Astrocyte (in vitro differentiated cells and primary cell): Measurements from ENCODE around the gene ARID4B. TPM values are rescaled to one million over a fixed set of nuclear protein-coding genes. Genes with fewer than 3 reads are reported as not detected.
A peak's percentile ranks its signal among the peaks of the same experiment; 100 is the strongest.

ENCODE experiments used
- DNase-seq: peaks from one replicate; pipeline ENCODE4 v3.0.0-alpha.2; 2010; ENCODE audit warnings: low read depth
- FAIRE-seq: peaks from 2 replicates; lab custom pipeline; 2011; peaks lifted over from hg19 to GRCh38; lab: Jason Lieb, UNC
- H2AFZ ChIP-seq: 2 replicates; pipeline ENCODE4 v1.6.0; 2012; ENCODE audit warnings: low read depth, low read length, inconsistent platforms
- H3K27ac ChIP-seq: 2 replicates; pipeline ENCODE4 v1.5.1; 2011; ENCODE audit warnings: low read depth, low read length, inconsistent platforms
- H3K27me3 ChIP-seq: 2 replicates; pipeline ENCODE4 v1.6.0; 2011; ENCODE audit warnings: low read length, inconsistent platforms; ENCODE audit not compliant: insufficient read depth
- H3K36me3 ChIP-seq: 2 replicates; pipeline ENCODE4 v1.5.1; 2011; ENCODE audit warnings: low read length, inconsistent platforms; ENCODE audit not compliant: insufficient read depth
- H3K4me1 ChIP-seq: 2 replicates; pipeline ENCODE4 v1.5.1; 2011; ENCODE audit warnings: low read length, inconsistent platforms; ENCODE audit not compliant: insufficient read depth
- H3K4me2 ChIP-seq: 2 replicates; pipeline ENCODE4 v1.6.0; 2012; ENCODE audit warnings: low read length, inconsistent platforms
- H3K4me3 ChIP-seq: 2 replicates; pipeline ENCODE4 v1.5.1; 2011; ENCODE audit warnings: low read depth, mild to moderate bottlenecking, low read length, inconsistent platforms; ENCODE audit not compliant: insufficient read depth
- H3K79me2 ChIP-seq: 2 replicates; pipeline ENCODE4 v1.6.0; 2012; ENCODE audit warnings: mild to moderate bottlenecking, low read length, inconsistent platforms; ENCODE audit not compliant: insufficient read depth
- H3K9ac ChIP-seq: 2 replicates; pipeline ENCODE4 v1.6.0; 2012; ENCODE audit warnings: mild to moderate bottlenecking, low read length, inconsistent platforms
- H3K9me3 ChIP-seq: 2 replicates; pipeline ENCODE4 v1.5.1; 2012; ENCODE audit warnings: low read depth, mild to moderate bottlenecking, low read length, inconsistent platforms; ENCODE audit not compliant: insufficient read depth
- H4K20me1 ChIP-seq: 2 replicates; pipeline ENCODE4 v1.6.0; 2012; ENCODE audit warnings: low read length, inconsistent platforms; ENCODE audit not compliant: insufficient read depth
- H3K27ac Mint-ChIP-seq: one replicate; pipeline ENCODE4 v1.8.0; 2021; ENCODE audit warnings: mild to moderate bottlenecking, mixed read lengths; ENCODE audit not compliant: unreplicated experiment
- H3K27me3 Mint-ChIP-seq: one replicate; pipeline ENCODE4 v1.8.0; 2021; ENCODE audit warnings: low read depth, mixed read lengths; ENCODE audit not compliant: unreplicated experiment
- H3K36me3 Mint-ChIP-seq: one replicate; pipeline ENCODE4 v1.8.0; 2021; ENCODE audit warnings: low read depth, mixed read lengths; ENCODE audit not compliant: unreplicated experiment
- H3K4me1 Mint-ChIP-seq: one replicate; pipeline ENCODE4 v1.8.0; 2021; ENCODE audit warnings: low read depth, mixed read lengths; ENCODE audit not compliant: unreplicated experiment
- H3K4me3 Mint-ChIP-seq: one replicate; pipeline ENCODE4 v1.8.0; 2021; ENCODE audit warnings: mild to moderate bottlenecking, moderate library complexity, mixed read lengths; ENCODE audit not compliant: unreplicated experiment
- H3K9me3 Mint-ChIP-seq: one replicate; pipeline ENCODE4 v1.8.0; 2021; ENCODE audit warnings: mild to moderate bottlenecking, mixed read lengths; ENCODE audit not compliant: unreplicated experiment
- CTCF ChIP-seq: IDR thresholded peaks from 2 replicates; pipeline ENCODE4 v1.5.1; 2011; ENCODE audit warnings: low read depth, mild to moderate bottlenecking, inconsistent platforms, low read length, moderate library complexity; ENCODE audit not compliant: insufficient read depth
- EZH2 ChIP-seq: IDR thresholded peaks from 2 replicates; pipeline ENCODE4 v1.6.1; 2012; ENCODE audit warnings: mild to moderate bottlenecking, low read length, inconsistent platforms; ENCODE audit not compliant: insufficient read depth
- total RNA-seq: library from RNA; stranded (reverse); gene quantifications from 2 replicates; pipeline ENCODE4 v1.2.1, GENCODE V29; 2021

Gene ARID4B
- total RNA-seq, 1 donor from 2014 or later = 38.6 TPM

GRCh38 chr1:235169986-235170385 lies 158.0 kb downstream of the ARID4B start:
- no peak for TF ChIP-seq CTCF
- TF ChIP-seq EZH2 = no peak
- H3K4me1 ChIP-seq = no peaks in the 10 kb centered on the region
- Mint-ChIP-seq H3K36me3 (peaks cover 11% of the 10 kb centered on the region), H3K9me3 (no peaks in the 10 kb centered on the region), H3K27ac (no peak overlapping the region), H3K27me3 (no peaks in the 10 kb centered on the region), H3K4me1 (no peaks in the 10 kb centered on the region), H3K4me3 (no peak overlapping the region)
- H3K9me3 ChIP-seq = no peaks in the 10 kb centered on the region
- DNase-seq (no peak), FAIRE-seq (no peak)
- H4K20me1 ChIP-seq = no peaks in the 10 kb centered on the region
- no peaks in the 10 kb centered on the region for H3K27me3 ChIP-seq
- no peaks in the 10 kb centered on the region for H3K79me2 ChIP-seq
- H2AFZ ChIP-seq = no peak overlapping the region
- no peak overlapping the region for H3K9ac ChIP-seq
- peaks cover 17% of the 10 kb centered on the region for H3K36me3 ChIP-seq
- no peak overlapping the region for H3K4me2 ChIP-seq
- H3K4me3 ChIP-seq = no peak overlapping the region
- no peak overlapping the region for H3K27ac ChIP-seq

- Histone ChIP-seq H3K27ac (no peak overlapping the region), H3K4me3 (no peak overlapping the region), H3K36me3 (peaks cover 13% of the 10 kb centered on the region), H3K27me3 (no peaks in the 10 kb centered on the region), H3K9me3 (no peaks in the 10 kb centered on the region), H3K9ac (no peak overlapping the region), H2AFZ (no peak overlapping the region), H4K20me1 (no peaks in the 10 kb centered on the region), H3K4me1 (no peaks in the 10 kb centered on the region), H3K79me2 (no peaks in the 10 kb centered on the region), H3K4me2 (no peak overlapping the region)
- H3K27me3 Mint-ChIP-seq = no peaks in the 10 kb centered on the region
- no peak overlapping the region for H3K27ac Mint-ChIP-seq
- H3K36me3 Mint-ChIP-seq = peaks cover 9% of the 10 kb centered on the region
- DNase-seq (no peak), FAIRE-seq (no peak)
- TF ChIP-seq EZH2 = no peak
- no peaks in the 10 kb centered on the region for H3K9me3 Mint-ChIP-seq
- no peak overlapping the region for H3K4me3 Mint-ChIP-seq
- H3K4me1 Mint-ChIP-seq = no peaks in the 10 kb centered on the region
Observed at GRCh38 chr1:235168375-235168774, 159.6 kb downstream of the ARID4B start.

GRCh38 chr1:235161685-235162327 lies 166.2 kb downstream of the ARID4B start:
- FAIRE-seq (no peak), DNase-seq (no peak)
- H3K79me2 ChIP-seq = peaks cover 39% of the 10 kb centered on the region
- Mint-ChIP-seq H3K4me1 (peaks cover 3% of the 10 kb centered on the region), H3K27me3 (no peaks in the 10 kb centered on the region), H3K4me3 (peak overlapping the region; percentile 97), H3K36me3 (peaks cover 2% of the 10 kb centered on the region), H3K9me3 (no peaks in the 10 kb centered on the region), H3K27ac (peak overlapping the region; percentile 92)
- H3K9ac ChIP-seq = peak overlapping the region; percentile 91
- TF ChIP-seq CTCF (no peak), EZH2 (no peak)
- H3K36me3 ChIP-seq = peaks cover 15% of the 10 kb centered on the region
- peak overlapping the region; percentile 93 for H2AFZ ChIP-seq
- H3K27ac ChIP-seq = peak overlapping the region; percentile 85
- H3K4me1 ChIP-seq = peaks cover 3% of the 10 kb centered on the region
- peak overlapping the region; percentile 88 for H3K4me2 ChIP-seq
- H3K9me3 ChIP-seq = no peaks in the 10 kb centered on the region
- no peaks in the 10 kb centered on the region for H3K27me3 ChIP-seq
- peaks cover 17% of the 10 kb centered on the region for H4K20me1 ChIP-seq
- peak overlapping the region; percentile 91 for H3K4me3 ChIP-seq
